Neural progenitor cell (in vitro differentiated cells): Measurements from ENCODE around the gene RAI14. TPM values are rescaled to one million over a fixed set of nuclear protein-coding genes. Genes with fewer than 3 reads are reported as not detected.
A peak's percentile ranks its signal among the peaks of the same experiment; 100 is the strongest.

ENCODE experiments used
- DNase-seq: peaks from one replicate; pipeline ENCODE4 v3.0.0-alpha.2; 2016; ENCODE audit warnings: low spot score
- H2AFZ ChIP-seq: fragments of 200-600 bp; sonication (generic); replicated peaks from 2 replicates; pipeline ENCODE4 v1.6.1; 2016; ENCODE audit warnings: antibody characterized with exemption
- H3F3A ChIP-seq: fragments of 200-600 bp; sonication (generic); 2 replicates; pipeline ENCODE4 v1.6.1; 2016; ENCODE audit warnings: antibody characterized with exemption, low read depth
- H3K27ac ChIP-seq: fragments of 200-600 bp; sonication (generic); 2 replicates; pipeline ENCODE4 v1.5.1; 2016; ENCODE audit warnings: mild to moderate bottlenecking
- H3K27me3 ChIP-seq: fragments of 200-600 bp; sonication (generic); 2 replicates; pipeline ENCODE4 v1.6.1; 2016; ENCODE audit warnings: mild to moderate bottlenecking, moderate library complexity
- H3K36me3 ChIP-seq: fragments of 200-600 bp; sonication (generic); 2 replicates; pipeline ENCODE4 v1.5.1; 2016
- H3K4me1 ChIP-seq: fragments of 200-600 bp; sonication (generic); 2 replicates; pipeline ENCODE4 v1.6.1; 2016; ENCODE audit warnings: mixed run types
- H3K4me2 ChIP-seq: fragments of 200-600 bp; sonication (generic); 2 replicates; pipeline ENCODE4 v1.6.1; 2016
- H3K4me3 ChIP-seq: fragments of 200-600 bp; sonication (generic); 2 replicates; pipeline ENCODE4 v1.5.1; 2016
- H3K79me2 ChIP-seq: fragments of 200-600 bp; sonication (generic); 2 replicates; pipeline ENCODE4 v1.6.1; 2016; ENCODE audit warnings: low read depth
- H3K9ac ChIP-seq: fragments of 200-600 bp; sonication (generic); 2 replicates; pipeline ENCODE4 v1.6.1; 2016
- H3K9me3 ChIP-seq: fragments of 200-600 bp; sonication (generic); 2 replicates; pipeline ENCODE4 v1.5.1; 2016; ENCODE audit warnings: low read depth
- H4K20me1 ChIP-seq: fragments of 200-600 bp; sonication (generic); 2 replicates; pipeline ENCODE4 v1.6.1; 2016; ENCODE audit warnings: low read depth
- H3K27ac Mint-ChIP-seq: 3 replicates; pipeline ENCODE4 v1.8.0; 2021; ENCODE audit warnings: mixed read lengths
- H3K27me3 Mint-ChIP-seq: 2 replicates; pipeline ENCODE4 v1.8.0; 2022; ENCODE audit warnings: low read depth, mild to moderate bottlenecking, inconsistent platforms, moderate library complexity, mixed read lengths; ENCODE audit not compliant: insufficient read depth
- H3K36me3 Mint-ChIP-seq: 3 replicates; pipeline ENCODE4 v1.8.0; 2021; ENCODE audit warnings: mixed read lengths
- H3K4me1 Mint-ChIP-seq: 3 replicates; pipeline ENCODE4 v1.8.0; 2021; ENCODE audit warnings: mixed read lengths
- H3K4me3 Mint-ChIP-seq: 3 replicates; pipeline ENCODE4 v1.8.0; 2021; ENCODE audit warnings: mild to moderate bottlenecking, moderate library complexity, mixed read lengths
- H3K9me3 Mint-ChIP-seq: 3 replicates; pipeline ENCODE4 v1.8.0; 2020; ENCODE audit warnings: mixed read lengths
- CTCF ChIP-seq: fragments of 200-600 bp; sonication (generic); IDR thresholded peaks from 2 replicates; pipeline ENCODE4 v1.5.1; 2017; ENCODE audit warnings: antibody characterized with exemption, mild to moderate bottlenecking
- EZH2 ChIP-seq: fragments of 200-600 bp; sonication (generic); IDR thresholded peaks from 2 replicates; pipeline ENCODE4 v1.6.1; 2017; ENCODE audit warnings: antibody characterized with exemption, mild to moderate bottlenecking, moderate library complexity
- EZH2phosphoT487 ChIP-seq: fragments of 200-600 bp; sonication (generic); IDR thresholded peaks from 2 replicates; pipeline ENCODE4 v1.6.1; 2017; ENCODE audit warnings: antibody characterized with exemption
- total RNA-seq: library from RNA; depleted of rRNA; stranded (reverse); fragments of >200 nt; gene quantifications from 2 replicates; pipeline ENCODE4 v1.2.3, GENCODE V29; 2015; ENCODE audit warnings: low replicate concordance

The RAI14 gene
- total RNA-seq, 1 donor from 2014 or later: 54.6 TPM

- Mint-ChIP-seq H3K27me3 (peaks cover 2% of the 10 kb centered on the region), H3K4me1 (peaks cover 7% of the 10 kb centered on the region), H3K4me3 (no peak overlapping the region), H3K27ac (peak overlapping the region; percentile 4), H3K9me3 (peaks cover 8% of the 10 kb centered on the region), H3K36me3 (peaks cover 30% of the 10 kb centered on the region)
- Histone ChIP-seq H3K27ac (no peak overlapping the region), H3K9me3 (no peaks in the 10 kb centered on the region), H3K4me3 (no peak overlapping the region), H3K4me1 (peaks cover 23% of the 10 kb centered on the region), H3K36me3 (no peaks in the 10 kb centered on the region), H2AFZ (no peak overlapping the region), H3K4me2 (no peak overlapping the region), H3F3A (no peaks in the 10 kb centered on the region), H3K9ac (no peak overlapping the region), H3K27me3 (no peaks in the 10 kb centered on the region), H3K79me2 (peaks cover 100% of the 10 kb centered on the region), H4K20me1 (peaks cover 9% of the 10 kb centered on the region)
- TF ChIP-seq EZH2phosphoT487 (no peak), EZH2 (no peak), CTCF (no peak)
- no peak for DNase-seq
Observed at GRCh38 chr5:34675857-34676256, 19.7 kb downstream of the RAI14 start.

GRCh38 chr5:34676416-34676815, 20.3 kb downstream of the RAI14 start:
- Mint-ChIP-seq H3K9me3 (peaks cover 8% of the 10 kb centered on the region), H3K36me3 (peaks cover 34% of the 10 kb centered on the region), H3K4me3 (no peak overlapping the region), H3K27me3 (peaks cover 2% of the 10 kb centered on the region), H3K4me1 (peaks cover 11% of the 10 kb centered on the region), H3K27ac (peak overlapping the region; percentile 4)
- Histone ChIP-seq H3K27ac (peak overlapping the region; percentile 10), H3K27me3 (no peaks in the 10 kb centered on the region), H3F3A (no peaks in the 10 kb centered on the region), H3K9ac (no peak overlapping the region), H3K4me3 (no peak overlapping the region), H2AFZ (no peak overlapping the region), H3K4me2 (no peak overlapping the region), H3K79me2 (peaks cover 100% of the 10 kb centered on the region), H3K36me3 (no peaks in the 10 kb centered on the region), H3K9me3 (no peaks in the 10 kb centered on the region), H4K20me1 (peaks cover 7% of the 10 kb centered on the region), H3K4me1 (peaks cover 17% of the 10 kb centered on the region)
- DNase-seq: no peak
- TF ChIP-seq CTCF: no peak
- no peak for TF ChIP-seq EZH2
- no peak for TF ChIP-seq EZH2phosphoT487

- Histone ChIP-seq H2AFZ (no peak overlapping the region), H4K20me1 (peaks cover 4% of the 10 kb centered on the region), H3K27ac (no peak overlapping the region), H3K4me3 (no peak overlapping the region), H3K9me3 (no peaks in the 10 kb centered on the region), H3F3A (no peaks in the 10 kb centered on the region), H3K79me2 (peaks cover 100% of the 10 kb centered on the region), H3K9ac (no peak overlapping the region), H3K4me2 (no peak overlapping the region), H3K4me1 (peaks cover 10% of the 10 kb centered on the region), H3K27me3 (no peaks in the 10 kb centered on the region), H3K36me3 (no peaks in the 10 kb centered on the region)
- Mint-ChIP-seq H3K4me3 (no peak overlapping the region), H3K4me1 (peaks cover 11% of the 10 kb centered on the region), H3K27me3 (peaks cover 2% of the 10 kb centered on the region), H3K36me3 (peaks cover 35% of the 10 kb centered on the region), H3K27ac (no peak overlapping the region), H3K9me3 (peaks cover 8% of the 10 kb centered on the region)
- DNase-seq: no peak
- TF ChIP-seq EZH2 (no peak), CTCF (no peak), EZH2phosphoT487 (no peak)
Observed at GRCh38 chr5:34677428-34677827, 21.3 kb downstream of the RAI14 start.
